Cardiac septum (tissue), 1 donor: Measurements from ENCODE around the gene EIF3CL. TPM values are rescaled to one million over a fixed set of nuclear protein-coding genes. Genes with fewer than 3 reads are reported as not detected.
"Not testable (repeated sequence)": the region's sequence is repeated elsewhere in the genome, so short reads cannot be mapped to it uniquely, and the experiment has no call there.

Source experiments
- DNase-seq: peaks from one replicate; pipeline ENCODE4 v3.0.0-alpha.2; 2020; ENCODE audit warnings: low spot score
- intact Hi-C: fragments of 100-400 bp; cut with DNase I; formaldehyde crosslinking; loops from one replicate; pipeline ENCODE4 v1.14.0; 2022
- microRNA-seq: library from miRNA; unstranded; fragments of <30 nt; microRNA quantifications from one replicate; pipeline ENCODE4 v1.2.0, GENCODE V29; 2020
- total RNA-seq: library from RNA; stranded (reverse); fragmentation: NEBNext Ultra II Directional; extraction: Animal tissue kit (Norgen Biotek cat#: 25700); gene quantifications from one replicate; pipeline ENCODE4 v1.2.1, GENCODE V29; 2021
- donor health status: DM: no; HTN: no; CAD: no.

Gene EIF3CL
- total RNA-seq, 1 donor from 2014 or later: 33.8 TPM

GRCh38 chr16:28364268-28365173 lies 39.1 kb downstream of the EIF3CL start:
- intact Hi-C loops, DNase-seq: not testable (repeated sequence)

- intact Hi-C loops, DNase-seq: not testable (repeated sequence)
Measured at GRCh38 chr16:28363408-28363807, 40.2 kb downstream of the EIF3CL start, which contains the start of gene NPIPB6. TSS of gene NPIPB6 (minus strand) at chr16:28363508. CDS start at chr16:28362822, 686 bp downstream.

GRCh38 chr16:28362600-28362999 lies 41.0 kb downstream of the EIF3CL start:
- intact Hi-C loops, DNase-seq: not testable (repeated sequence)

GRCh38 chr16:28338230-28338629 lies 65.4 kb downstream of the EIF3CL start:
- intact Hi-C loops, DNase-seq: not testable (repeated sequence)

GRCh38 chr16:28336940-28337710 lies 66.5 kb downstream of the EIF3CL start:
- intact Hi-C loops, DNase-seq: not testable (repeated sequence)

GRCh38 chr16:28335678-28336077 lies 68.0 kb downstream of the EIF3CL start:
- DNase-seq, intact Hi-C loops: not testable (repeated sequence)

- DNase-seq, intact Hi-C loops: not testable (repeated sequence)
Measured at GRCh38 chr16:28332632-28333031, 71.0 kb downstream of the EIF3CL start.

GRCh38 chr16:28330981-28331380 lies 72.7 kb downstream of the EIF3CL start:
- intact Hi-C loops, DNase-seq: not testable (repeated sequence)

- intact Hi-C loops, DNase-seq: not testable (repeated sequence)
Measured at GRCh38 chr16:28330232-28330631, 73.4 kb downstream of the EIF3CL start.

Small RNA genes within 50 kb of the gene (microRNA-seq; reads per million reads assigned to microRNA genes)
- not detected for gene MIR6862-1

Other genes with a start within 250 kb of the EIF3CL start
- 43.9 TPM for gene XPO6, start 191.9 kb downstream of the EIF3CL start, total RNA-seq
- gene SBK1, start 111.3 kb downstream of the EIF3CL start, total RNA-seq: 1.9 TPM
- not detected for gene NPIPB6, start 40.3 kb downstream of the EIF3CL start, total RNA-seq
- not detected for gene NPIPB7, start 68.5 kb upstream of the EIF3CL start, total RNA-seq
- 9.1 TPM for gene CLN3, start 88.2 kb upstream of the EIF3CL start, total RNA-seq
- 0.51 TPM for gene APOBR, start 90.8 kb upstream of the EIF3CL start, total RNA-seq
- not detected for gene IL27, start 103.0 kb upstream of the EIF3CL start, total RNA-seq
- 50.2 TPM for gene NUPR1, start 135.1 kb upstream of the EIF3CL start, total RNA-seq
- 14.0 TPM for gene SGF29, start 150.1 kb upstream of the EIF3CL start, total RNA-seq
- gene SULT1A2, start 193.2 kb upstream of the EIF3CL start, total RNA-seq: 0.73 TPM
- gene SULT1A1, start 206.2 kb upstream of the EIF3CL start, total RNA-seq: 23.2 TPM
- gene NPIPB8, start 234.2 kb upstream of the EIF3CL start, total RNA-seq: 0.59 TPM